ENCODE measurements around the gene TTC21A.

GRCh38 chr3:39149059-39149455 is 41.6 kb downstream of the TTC21A start:
- TF ChIP-seq CTCF (IDR thresholded peaks at IDR 0.05; ENCODE audit: insufficient read depth, low read depth, low read length) (no peak), EZH2 (IDR thresholded peaks at IDR 0.05; ENCODE audit: insufficient read depth, low read length) (no peak)

Measured in astrocyte (in vitro differentiated cells and primary cell).